ENCODE results near the gene SPPL2B.
"Not testable (repeated sequence)": the region's sequence is repeated elsewhere in the genome, so short reads cannot be mapped to it uniquely, and the experiment has no call there.

The SPPL2B gene

DNA sequence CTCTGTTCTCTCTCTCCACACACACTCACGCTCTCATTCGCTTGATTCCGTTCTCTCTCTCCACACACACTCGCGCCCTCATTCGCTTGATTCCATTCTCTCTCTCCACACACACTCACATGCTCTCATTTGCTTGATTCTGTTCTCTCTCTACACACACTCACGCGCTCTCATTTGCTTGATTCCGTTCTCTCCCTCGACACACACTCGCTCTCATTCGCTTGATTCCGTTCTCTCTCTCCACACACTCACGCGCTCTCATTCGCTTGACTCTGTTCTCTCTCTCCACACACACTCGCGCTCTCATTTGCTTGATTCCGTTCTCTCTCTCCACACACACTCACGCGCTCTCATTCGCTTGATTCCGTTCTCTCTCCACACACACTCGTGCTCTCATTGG is 21.3 kb downstream of the SPPL2B start:
- not testable (repeated sequence) for DNase-seq (ENCODE audit: low read depth, low spot score); H3K4me3 ChIP-seq (ENCODE audit: low read length)

GRCh38 chr19:2350656-2351055 is 22.2 kb downstream of the SPPL2B start:
- no peak for DNase-seq (ENCODE audit: low read depth, low spot score)
- no peak overlapping the region for H3K4me3 ChIP-seq (ENCODE audit: low read length)

GRCh38 chr19:2351591-2351990 is 23.1 kb downstream of the SPPL2B start:
- DNase-seq (ENCODE audit: low read depth, low spot score) = no peak
- no peak overlapping the region for H3K4me3 ChIP-seq (ENCODE audit: low read length)

DNA sequence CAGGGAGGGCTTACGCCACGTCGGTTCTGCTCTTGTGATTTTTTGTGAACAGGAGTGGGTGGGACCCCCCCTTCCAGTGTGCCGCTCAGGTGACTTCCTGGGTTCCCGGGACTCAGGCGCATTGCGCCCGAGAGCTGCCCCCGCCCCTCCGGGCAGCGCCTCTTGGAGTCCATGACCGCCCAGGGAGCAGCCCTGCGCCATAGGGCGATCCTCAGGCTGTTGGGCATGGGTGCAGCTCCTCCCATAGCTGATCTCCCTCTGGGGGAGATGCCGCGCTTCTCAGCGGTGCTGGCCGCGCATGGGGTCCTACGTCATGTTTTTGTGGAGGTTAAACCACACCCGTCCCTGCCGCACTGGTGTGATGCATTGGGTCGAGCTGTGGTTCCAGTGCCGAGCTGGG is 23.6 kb downstream of the SPPL2B start:
- no peak for DNase-seq (ENCODE audit: low read depth, low spot score)
- H3K4me3 ChIP-seq (ENCODE audit: low read length) = no peak overlapping the region

GRCh38 chr19:2353159-2353886 is 24.8 kb downstream of the SPPL2B start:
- H3K4me3 ChIP-seq (ENCODE audit: low read length) = no peak overlapping the region
- DNase-seq (ENCODE audit: low read depth, low spot score) = no peak

DNA sequence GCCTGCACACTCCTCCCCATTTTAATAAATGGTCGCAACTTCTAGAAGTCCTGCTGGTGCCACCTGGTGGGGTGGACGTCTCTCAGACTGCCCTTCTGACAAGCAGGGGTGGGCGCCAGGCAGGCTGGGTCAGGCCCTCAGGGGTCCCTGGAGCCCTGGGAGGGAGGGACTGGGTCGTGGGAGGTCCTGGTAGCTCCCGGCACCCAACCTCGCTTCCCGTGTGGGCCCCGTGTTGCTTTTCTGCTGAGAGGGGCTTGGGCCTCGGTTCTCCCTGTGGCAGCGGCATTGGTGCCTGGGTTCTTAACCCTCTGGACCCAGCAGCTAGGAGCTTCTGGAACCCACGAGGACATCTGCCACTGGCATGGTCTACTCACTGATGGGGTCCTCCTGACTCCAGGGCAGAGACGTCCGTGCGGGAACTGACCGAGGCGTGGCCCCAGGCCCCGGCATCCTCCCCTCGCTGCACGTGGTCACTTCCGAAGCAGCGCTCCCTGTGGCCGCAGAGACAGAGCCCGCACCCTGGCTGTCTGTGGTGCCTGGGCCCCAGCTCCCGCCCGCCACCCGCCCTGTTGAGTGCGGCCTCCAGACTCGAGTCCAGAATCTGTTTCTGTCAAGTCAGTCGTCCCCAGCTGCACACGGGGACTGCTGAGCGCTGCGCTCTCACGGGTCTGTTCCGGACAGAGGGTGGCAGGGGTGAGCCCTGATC is 25.6 kb downstream of the SPPL2B start:
- no peak overlapping the region for H3K4me3 ChIP-seq (ENCODE audit: low read length)
- DNase-seq (ENCODE audit: low read depth, low spot score) = no peak

GRCh38 chr19:2354670-2355069 is 26.2 kb downstream of the SPPL2B start:
- no peak for DNase-seq (ENCODE audit: low read depth, low spot score)
- no peak overlapping the region for H3K4me3 ChIP-seq (ENCODE audit: low read length)

GRCh38 chr19:2355168-2356035 is 26.9 kb downstream of the SPPL2B start:
- H3K4me3 ChIP-seq (ENCODE audit: low read length) = no peak overlapping the region
- no peak for DNase-seq (ENCODE audit: low read depth, low spot score)

- no peak overlapping the region for H3K4me3 ChIP-seq (ENCODE audit: low read length)
- DNase-seq (ENCODE audit: low read depth, low spot score) = no peak
Observed at GRCh38 chr19:2356036-2356646, 27.7 kb downstream of the SPPL2B start.

GRCh38 chr19:2357279-2358206 is 29.1 kb downstream of the SPPL2B start:
- no peak for DNase-seq (ENCODE audit: low read depth, low spot score)
- H3K4me3 ChIP-seq (ENCODE audit: low read length) = no peak overlapping the region

- H3K4me3 ChIP-seq (ENCODE audit: low read length) = no peak overlapping the region
- DNase-seq (ENCODE audit: low read depth, low spot score) = no peak
Observed at GRCh38 chr19:2358548-2359173, 30.2 kb downstream of the SPPL2B start.

- no peak within 1 kb of the TSS for H3K4me3 ChIP-seq (ENCODE audit: low read length)
- DNase-seq (ENCODE audit: low read depth, low spot score) = no peak
Observed at GRCh38 chr19:2359992-2360685, 31.7 kb downstream of the SPPL2B start, which contains the start of gene TMPRSS9. TMPRSS9 (plus strand) TSS chr19:2360265; CDS start chr19:2389786, 29,521 bp downstream.

DNA sequence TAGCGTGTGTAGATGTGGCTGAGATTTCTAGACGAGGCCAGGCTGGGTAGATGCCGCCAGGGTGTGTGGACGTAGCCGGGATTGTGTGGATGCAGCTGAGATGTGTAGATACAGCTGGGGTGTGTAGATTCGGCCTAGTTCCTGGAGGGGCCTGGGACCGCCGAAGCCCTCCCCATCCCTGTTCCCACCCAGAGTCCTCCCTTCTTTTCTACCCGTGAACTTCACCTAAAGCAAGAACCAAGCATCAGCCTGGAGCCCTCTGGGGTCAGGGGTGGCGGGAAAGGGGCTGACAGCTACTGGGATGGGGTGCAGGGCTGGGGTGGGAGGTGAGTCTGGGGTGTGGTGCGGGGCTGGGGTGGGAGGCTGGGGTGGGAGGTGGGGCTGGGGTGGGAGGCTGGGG is 32.3 kb downstream of the SPPL2B start:
- DNase-seq (ENCODE audit: low read depth, low spot score) = no peak
- H3K4me3 ChIP-seq (ENCODE audit: low read length) = no peak overlapping the region

- no peak overlapping the region for H3K4me3 ChIP-seq (ENCODE audit: low read length)
- DNase-seq (ENCODE audit: low read depth, low spot score) = no peak
Observed at GRCh38 chr19:2361246-2362045, 33.0 kb downstream of the SPPL2B start.

DNA sequence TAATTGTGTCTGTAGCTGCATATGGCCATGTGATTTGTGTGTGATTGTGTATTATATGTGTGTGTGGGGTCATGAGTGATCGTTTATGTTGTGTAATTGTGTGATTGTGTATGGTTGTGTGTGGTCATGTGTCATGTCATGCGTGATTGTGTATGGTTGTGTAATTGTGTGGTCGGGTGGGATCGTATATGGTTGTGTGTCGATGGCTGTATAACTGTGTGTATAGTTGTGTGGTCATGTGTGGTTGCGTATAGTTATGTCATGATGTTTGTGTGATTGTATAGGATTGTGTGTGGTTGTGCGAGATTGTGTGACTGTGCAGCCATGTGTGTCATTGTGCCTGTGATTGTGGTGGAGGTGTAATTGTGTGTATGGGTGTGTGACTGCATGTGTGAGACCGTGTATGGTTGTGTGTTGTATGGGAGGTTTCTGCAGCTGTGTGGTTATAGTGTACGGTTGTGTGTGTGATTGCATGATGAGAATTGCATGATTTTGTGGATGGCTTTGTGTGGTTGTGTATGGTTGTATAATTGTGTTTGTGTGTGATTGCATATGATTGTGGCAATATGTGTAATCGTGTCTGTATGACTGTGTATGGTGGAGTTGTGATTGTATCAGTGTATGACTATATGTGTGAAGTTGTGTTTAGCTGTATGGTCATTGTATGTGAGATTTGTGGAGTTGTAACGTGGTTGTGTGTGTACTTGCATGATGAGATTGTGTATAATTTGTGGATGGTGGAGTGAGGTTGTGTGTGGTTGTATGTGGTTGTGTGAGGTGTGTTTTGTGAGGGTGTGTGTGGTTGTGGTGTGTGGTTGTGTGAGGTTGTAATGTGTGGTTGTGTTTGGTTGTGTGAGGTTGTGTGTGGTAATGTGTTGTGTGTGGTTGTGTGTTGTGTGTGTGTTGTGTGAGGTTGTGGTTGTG is 33.8 kb downstream of the SPPL2B start:
- no peak overlapping the region for H3K4me3 ChIP-seq (ENCODE audit: low read length)

GRCh38 chr19:2362970-2363300 is 34.5 kb downstream of the SPPL2B start:
- no peak overlapping the region for H3K4me3 ChIP-seq (ENCODE audit: low read length)
- no peak for DNase-seq (ENCODE audit: low read depth, low spot score)

More for the DNA sequence above, 33.8 kb downstream of the SPPL2B start:
- DNase-seq (ENCODE audit: low read depth, low spot score) = no peak
